Activated CD8-positive, alpha-beta memory T cell treated with anti-CD3 and anti-CD28 coated beads, Interleukin-2, amount 50 U/mL, for 24 hours (primary cell): Measurements from ENCODE around the gene NPIPA2.
"Not testable (repeated sequence)": the region's sequence is repeated elsewhere in the genome, so short reads cannot be mapped to it uniquely, and the experiment has no call there.

Experiments
- DNase-seq: peaks from one replicate; pipeline ENCODE4 v3.0.0-alpha.2; 2020; ENCODE audit errors: extremely low read depth

NPIPA2 gene

DNA sequence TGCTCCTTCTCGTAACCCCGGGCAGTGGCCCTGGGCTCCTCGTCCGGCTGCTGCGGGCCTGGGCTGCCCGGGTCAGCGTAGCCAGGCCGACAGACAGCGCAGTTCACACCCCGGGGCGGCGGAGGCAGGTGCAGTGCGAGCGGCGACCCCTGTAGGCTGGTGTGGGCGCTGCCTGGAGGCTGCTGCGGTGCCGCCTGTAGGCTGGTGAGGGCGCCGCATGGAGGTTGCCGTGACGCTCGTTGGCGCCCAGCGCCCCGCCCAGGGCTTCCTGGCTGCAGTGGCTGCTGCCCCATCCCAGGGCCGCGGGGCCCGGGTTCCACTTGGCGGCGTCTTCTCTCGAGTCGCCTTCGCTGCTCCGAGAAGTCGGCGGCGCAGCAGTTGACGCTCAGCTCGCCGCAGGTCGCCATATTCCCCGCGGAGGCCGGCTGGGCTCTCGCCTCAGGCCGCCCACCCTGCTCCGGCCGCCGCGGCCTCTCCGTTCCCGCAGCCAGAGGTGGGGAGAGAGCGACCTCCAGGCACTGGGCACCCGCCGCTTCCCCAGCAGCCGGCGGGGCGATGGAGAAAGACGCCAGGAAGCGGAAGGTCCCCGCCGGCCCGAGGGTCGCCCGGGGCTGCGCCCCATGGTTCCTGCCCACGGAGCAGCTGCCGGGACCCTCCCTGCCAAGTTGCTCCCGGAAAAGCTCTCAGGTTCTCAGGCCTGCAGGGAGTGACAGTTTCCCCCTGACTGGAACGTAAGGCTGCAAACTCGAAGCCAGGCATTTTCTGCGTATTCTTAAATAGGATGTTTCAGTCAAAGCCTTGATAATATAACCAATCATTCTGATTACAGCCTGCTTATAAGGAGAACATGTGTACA, at the start of gene NPIPA2:
Gene NPIPA2, plus strand, starts transcription at position 261 of the 856 bp plus-strand sequence. CDS start 5,533 bp downstream, outside the sequence.
- DNase-seq, result not testable (repeated sequence)

DNA sequence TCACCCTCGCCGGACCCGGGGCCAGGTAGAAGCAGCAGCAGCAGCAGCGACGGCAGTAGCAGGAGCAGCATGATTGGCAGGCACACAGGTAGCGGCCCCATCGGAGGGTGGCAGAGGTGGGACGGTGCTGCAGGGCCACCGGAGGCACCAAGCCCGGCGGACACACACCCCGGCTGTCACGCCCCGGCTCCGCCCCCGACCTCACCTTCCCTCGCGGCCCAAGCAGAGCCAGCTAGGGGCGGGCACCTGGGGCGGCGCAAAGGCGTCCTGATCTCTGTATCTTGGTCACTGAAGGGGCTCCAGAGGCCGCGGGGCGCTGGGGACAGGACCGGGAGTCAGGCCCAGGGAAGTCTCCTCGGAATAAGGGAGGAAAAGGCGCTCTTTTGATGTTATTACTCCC, 48.2 kb upstream of the NPIPA2 start, which contains the start of gene PLA2G10:
Gene PLA2G10, minus strand, starts transcription at position 180 of the 400 bp plus-strand sequence. Its CDS starts 79 bp downstream, at position 101.
- DNase-seq, result not testable (repeated sequence)

DNA sequence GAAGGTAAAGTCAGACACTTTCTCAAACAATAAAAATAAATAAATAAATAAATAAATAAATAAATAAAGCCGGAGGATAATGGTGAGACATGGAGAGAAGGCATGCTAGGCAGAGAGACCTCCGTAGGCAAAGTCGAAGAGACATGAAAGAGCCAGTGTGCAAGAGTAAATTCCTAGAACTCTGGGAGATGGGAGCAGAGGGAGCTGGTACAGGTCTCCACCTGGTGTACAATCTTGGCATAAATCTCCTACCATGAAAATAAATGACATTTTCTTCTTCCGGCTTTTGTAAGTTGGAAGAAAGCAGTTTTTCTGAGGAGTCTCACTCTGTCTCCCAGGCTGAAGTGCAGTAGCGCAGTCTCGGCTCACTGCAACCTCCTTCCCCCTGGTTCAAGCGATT, 40.5 kb upstream of the NPIPA2 start:
- not testable (repeated sequence) for DNase-seq

DNA sequence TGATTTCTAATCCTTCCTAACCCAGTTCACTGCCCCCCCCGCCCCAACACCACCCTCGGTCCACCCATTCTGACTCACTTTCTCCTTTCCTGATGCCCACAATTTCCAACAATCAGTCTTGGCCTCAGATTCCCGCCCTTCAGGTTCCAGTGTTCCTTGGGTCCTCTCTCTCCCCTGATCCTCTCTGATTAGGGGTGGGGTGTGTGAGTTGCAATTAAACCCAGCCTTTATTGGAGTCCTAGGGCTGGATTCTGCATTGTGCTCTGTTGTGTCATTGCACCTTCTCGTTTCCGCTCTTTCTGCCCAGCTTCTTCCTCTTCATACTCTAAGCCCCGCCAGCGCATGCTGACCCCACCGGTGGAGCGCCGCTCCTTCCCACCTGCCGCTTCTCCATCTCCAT, 39.7 kb upstream of the NPIPA2 start:
- not testable (repeated sequence) for DNase-seq

GRCh38 chr16:14703156-14704011, 38.9 kb upstream of the NPIPA2 start, which contains the start of gene NPIPA3:
Gene NPIPA3, plus strand, starts transcription at chr16:14703411. Its CDS starts 5,533 bp downstream, at chr16:14708944.
- DNase-seq, result not testable (repeated sequence)

DNA sequence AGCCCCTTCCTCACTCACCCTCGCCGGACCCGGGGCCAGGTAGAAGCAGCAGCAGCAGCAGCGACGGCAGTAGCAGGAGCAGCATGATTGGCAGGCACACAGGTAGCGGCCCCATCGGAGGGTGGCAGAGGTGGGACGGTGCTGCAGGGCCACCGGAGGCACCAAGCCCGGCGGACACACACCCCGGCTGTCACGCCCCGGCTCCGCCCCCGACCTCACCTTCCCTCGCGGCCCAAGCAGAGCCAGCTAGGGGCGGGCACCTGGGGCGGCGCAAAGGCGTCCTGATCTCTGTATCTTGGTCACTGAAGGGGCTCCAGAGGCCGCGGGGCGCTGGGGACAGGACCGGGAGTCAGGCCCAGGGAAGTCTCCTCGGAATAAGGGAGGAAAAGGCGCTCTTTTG, 9.1 kb upstream of the NPIPA2 start:
- not testable (repeated sequence) for DNase-seq

DNA sequence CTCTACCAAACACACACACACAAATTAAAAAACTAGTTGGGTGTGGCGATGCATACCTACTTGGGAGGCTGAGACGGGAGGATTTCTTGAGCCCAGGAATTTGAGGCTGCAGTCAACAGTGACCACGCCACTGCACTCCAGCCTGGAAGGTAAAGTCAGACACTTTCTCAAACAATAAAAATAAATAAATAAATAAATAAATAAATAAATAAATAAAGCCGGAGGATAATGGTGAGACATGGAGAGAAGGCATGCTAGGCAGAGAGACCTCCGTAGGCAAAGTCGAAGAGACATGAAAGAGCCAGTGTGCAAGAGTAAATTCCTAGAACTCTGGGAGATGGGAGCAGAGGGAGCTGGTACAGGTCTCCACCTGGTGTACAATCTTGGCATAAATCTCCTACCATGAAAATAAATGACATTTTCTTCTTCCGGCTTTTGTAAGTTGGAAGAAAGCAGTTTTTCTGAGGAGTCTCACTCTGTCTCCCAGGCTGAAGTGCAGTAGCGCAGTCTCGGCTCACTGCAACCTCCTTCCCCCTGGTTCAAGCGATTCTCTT, 1.4 kb upstream of the NPIPA2 start:
- DNase-seq, result not testable (repeated sequence)

DNA sequence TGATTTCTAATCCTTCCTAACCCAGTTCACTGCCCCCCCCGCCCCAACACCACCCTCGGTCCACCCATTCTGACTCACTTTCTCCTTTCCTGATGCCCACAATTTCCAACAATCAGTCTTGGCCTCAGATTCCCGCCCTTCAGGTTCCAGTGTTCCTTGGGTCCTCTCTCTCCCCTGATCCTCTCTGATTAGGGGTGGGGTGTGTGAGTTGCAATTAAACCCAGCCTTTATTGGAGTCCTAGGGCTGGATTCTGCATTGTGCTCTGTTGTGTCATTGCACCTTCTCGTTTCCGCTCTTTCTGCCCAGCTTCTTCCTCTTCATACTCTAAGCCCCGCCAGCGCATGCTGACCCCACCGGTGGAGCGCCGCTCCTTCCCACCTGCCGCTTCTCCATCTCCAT, 539 bp upstream of the NPIPA2 start:
- not testable (repeated sequence) for DNase-seq

DNA sequence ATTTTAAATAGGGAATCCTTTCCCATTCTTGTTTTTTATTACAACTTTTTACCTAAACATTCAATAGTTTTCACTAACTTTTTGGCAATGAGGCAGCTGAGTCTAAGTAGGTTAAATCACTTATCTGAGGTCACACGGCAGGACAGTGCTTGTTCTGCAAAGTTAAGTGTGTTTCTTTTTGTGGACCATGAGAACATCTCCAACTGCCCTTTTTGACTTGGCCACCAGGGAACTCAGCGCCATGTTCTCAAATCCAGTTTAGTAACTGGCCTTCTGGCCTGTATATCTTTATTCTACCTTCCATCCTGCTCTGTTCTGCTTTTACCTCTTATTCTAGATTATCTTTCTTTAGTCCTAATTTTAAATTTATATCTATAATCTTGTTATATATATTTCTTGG, 31.3 kb downstream of the NPIPA2 start:
- DNase-seq, result not testable (repeated sequence)

- not testable (repeated sequence) for DNase-seq
These were observed 33.3 kb downstream of the NPIPA2 start for GRCh38 chr16:14775624-14776023.

DNA sequence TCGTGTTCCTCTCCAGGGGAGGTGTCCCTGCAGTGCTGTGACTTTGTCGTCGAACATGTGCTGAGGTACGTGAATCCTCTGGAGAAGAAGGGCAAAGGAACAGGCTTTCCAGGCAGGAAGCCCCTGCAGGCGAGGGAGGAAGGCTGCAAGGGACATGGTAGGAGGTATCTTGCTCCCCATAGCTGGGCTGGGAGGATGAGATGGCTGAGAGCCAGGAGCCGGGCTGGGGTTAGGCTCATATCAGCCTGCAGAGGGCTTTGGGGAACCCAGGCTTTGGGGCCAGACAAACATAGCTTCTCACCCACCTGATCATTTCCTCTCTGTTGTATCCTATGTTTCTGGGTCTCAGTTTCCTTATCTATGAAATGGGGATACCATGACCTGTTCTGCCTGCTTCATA, 34.4 kb downstream of the NPIPA2 start:
- not testable (repeated sequence) for DNase-seq

DNA sequence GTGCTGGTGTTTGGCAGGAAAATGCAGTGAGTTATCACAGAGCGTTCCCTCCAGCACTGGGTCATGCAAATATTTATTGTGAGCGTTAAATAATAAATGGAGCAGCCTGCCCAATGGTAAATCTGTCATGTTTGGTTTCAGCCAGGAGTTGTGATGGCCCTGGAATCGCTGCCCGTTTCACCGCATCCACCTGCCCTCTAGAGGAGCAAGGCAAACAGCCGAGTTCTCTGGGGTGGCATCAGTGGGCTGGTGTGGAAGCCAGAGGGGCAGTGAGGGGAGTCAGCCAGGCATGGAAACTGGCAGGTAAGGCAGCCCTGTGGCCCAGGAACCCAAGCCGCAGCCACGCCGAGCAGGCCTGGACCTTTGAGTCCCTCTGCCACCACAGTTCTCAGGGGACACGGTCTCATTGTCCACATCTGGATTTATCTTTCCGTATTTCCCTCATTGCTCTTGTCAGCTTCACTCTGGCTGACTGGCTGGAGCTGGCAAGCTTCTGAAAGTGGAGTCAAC, 37.1 kb downstream of the NPIPA2 start:
- DNase-seq, result not testable (repeated sequence)

DNA sequence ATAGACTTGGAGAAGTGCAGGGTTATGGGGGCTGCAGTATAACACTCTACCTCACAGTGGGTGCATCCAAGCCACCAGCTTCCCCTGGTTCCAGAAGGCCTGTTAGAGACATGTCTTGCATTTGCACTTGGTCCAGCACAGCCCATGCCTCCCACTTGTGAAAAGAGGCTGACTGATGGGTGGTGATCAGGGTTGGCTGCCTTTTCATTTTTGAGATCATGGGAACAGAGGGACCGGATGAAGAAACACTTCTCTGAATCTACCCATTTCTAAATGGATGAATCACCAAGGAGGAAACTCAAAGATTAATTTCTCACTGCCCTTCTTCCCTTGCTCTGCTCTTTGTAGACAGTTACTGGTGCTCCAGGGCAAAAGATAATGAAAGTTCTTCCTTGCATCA, 43.8 kb downstream of the NPIPA2 start:
- not testable (repeated sequence) for DNase-seq

- not testable (repeated sequence) for DNase-seq
These were observed 47.2 kb downstream of the NPIPA2 start for GRCh38 chr16:14789577-14789976.

- not testable (repeated sequence) for DNase-seq
These were observed 48.1 kb downstream of the NPIPA2 start for GRCh38 chr16:14790320-14790956.

GRCh38 chr16:14792914-14793313, 50.6 kb downstream of the NPIPA2 start:
- not testable (repeated sequence) for DNase-seq

- not testable (repeated sequence) for DNase-seq
These were observed 55.2 kb downstream of the NPIPA2 start for GRCh38 chr16:14797558-14797957.

DNA sequence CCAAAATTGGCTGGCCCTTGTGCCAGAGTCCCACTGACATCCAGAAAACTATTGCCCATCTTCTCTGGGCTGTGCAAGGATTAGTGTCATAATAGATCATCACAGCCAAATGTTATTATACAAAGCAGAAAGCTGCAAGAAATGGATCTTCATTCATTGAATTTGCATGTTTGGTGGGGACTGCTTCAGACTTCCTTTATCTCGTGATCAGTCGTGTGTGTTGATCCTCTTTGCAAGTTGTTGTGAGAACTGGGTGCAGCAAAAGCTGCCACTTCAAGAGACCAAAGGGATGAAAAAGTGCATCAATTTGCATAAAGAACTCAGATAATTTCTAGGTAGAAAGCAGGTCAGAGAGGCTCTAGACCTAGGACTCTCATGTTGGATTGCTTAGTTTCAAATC, 61.2 kb downstream of the NPIPA2 start:
- DNase-seq, result not testable (repeated sequence)

DNA sequence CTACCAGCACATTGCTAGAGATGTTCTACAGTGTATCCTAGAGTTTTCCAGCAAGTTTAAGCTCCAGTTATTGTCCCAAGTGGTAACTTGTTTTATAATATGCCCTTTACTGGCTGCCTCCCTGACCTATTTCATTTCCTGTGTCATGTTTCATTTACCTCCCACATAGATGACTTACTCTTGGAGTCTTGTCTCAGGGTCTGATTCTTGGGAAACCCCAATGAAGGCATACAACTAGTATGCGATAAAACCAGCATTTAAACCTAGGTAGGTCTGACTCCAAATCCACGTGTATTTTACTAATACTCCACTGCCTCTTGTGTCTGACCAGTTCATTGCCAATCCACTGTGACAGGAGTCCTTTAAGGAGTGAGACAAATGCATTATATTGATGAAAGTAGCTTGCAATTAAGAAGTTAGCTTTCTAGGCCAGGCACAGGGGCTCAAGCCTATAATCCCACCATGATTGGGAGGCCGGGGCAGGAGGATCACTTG, 64.9 kb downstream of the NPIPA2 start:
- DNase-seq, result not testable (repeated sequence)

DNA sequence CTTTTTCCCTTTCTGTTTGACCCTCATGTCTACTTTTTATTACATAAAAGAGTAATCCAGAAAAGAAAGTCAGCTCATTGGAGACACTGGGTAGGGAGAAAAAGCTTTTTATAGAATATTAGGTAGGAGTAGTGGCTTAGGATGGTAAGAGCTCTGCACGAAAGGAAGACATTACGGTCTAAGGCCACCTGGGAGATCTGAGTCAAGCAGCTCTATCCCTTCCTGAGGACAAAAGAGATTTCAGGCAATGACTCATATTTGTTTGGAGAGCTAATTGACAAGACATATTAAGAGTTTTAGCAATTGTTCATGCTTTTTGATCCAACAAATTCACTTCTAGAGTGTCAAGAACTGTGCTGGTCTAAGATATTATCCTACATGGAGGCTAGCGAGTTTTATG, 71.6 kb downstream of the NPIPA2 start:
- not testable (repeated sequence) for DNase-seq
